ENCODE data around the gene MIPEP.

DNA sequence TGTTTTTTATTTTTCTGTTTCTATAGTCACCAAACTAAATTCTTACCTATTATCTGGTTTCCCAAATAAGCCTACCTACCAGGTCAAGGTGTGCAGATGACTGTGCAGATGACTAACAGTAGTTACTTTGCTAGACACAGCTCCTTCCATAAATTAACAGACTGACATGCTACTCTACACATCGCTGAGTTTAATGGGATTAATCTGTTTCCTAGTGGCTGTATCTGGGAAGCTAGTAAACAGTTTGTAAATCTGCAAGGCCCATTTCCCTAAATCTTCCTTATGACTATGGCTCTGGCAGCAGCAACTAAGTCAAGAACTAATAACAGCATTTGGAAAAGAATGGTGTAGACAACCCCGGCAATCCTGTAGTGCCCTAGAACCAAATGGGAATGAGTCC lies 27.9 kb downstream of the MIPEP start:
- TF ChIP-seq, protein P1, sequence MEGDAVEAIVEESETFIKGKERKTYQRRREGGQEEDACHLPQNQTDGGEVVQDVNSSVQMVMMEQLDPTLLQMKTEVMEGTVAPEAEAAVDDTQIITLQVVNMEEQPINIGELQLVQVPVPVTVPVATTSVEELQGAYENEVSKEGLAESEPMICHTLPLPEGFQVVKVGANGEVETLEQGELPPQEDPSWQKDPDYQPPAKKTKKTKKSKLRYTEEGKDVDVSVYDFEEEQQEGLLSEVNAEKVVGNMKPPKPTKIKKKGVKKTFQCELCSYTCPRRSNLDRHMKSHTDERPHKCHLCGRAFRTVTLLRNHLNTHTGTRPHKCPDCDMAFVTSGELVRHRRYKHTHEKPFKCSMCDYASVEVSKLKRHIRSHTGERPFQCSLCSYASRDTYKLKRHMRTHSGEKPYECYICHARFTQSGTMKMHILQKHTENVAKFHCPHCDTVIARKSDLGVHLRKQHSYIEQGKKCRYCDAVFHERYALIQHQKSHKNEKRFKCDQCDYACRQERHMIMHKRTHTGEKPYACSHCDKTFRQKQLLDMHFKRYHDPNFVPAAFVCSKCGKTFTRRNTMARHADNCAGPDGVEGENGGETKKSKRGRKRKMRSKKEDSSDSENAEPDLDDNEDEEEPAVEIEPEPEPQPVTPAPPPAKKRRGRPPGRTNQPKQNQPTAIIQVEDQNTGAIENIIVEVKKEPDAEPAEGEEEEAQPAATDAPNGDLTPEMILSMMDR (IDR thresholded peaks at IDR 0.05): no peak
- TF ChIP-seq POLR2A (IDR thresholded peaks at IDR 0.05): no peak
